Natural killer cell (primary cell): Measurements from ENCODE around the gene ABTB2. TPM values are rescaled to one million over a fixed set of nuclear protein-coding genes. Genes with fewer than 3 reads are reported as not detected.

Experiments
- ATAC-seq, 3 donors: fragments of 150-1000 bp in 2 of 3; fragments of 200-7000 bp in 1 of 3; cut with Tn5 transposase; 1 replicate in 1 of 3; 2 replicates in 2 of 3; pipeline ENCODE4 v1.10.0; 2021; ENCODE audit warnings: mild to moderate bottlenecking in 2 of 3, moderate library complexity in 2 of 3
- DNase-seq, 2 donors: peaks; one replicate each; pipeline versions ENCODE4 v3.0.0 to v3.0.0-alpha.2; 2013 to 2021; ENCODE audit warnings: mixed read lengths in 1 of 2
- H3K27ac ChIP-seq: one replicate; pipeline ENCODE4 v1.5.1; 2013; ENCODE audit warnings: mild to moderate bottlenecking, low read length
- H3K27me3 ChIP-seq: one replicate; pipeline ENCODE4 v1.6.1; 2013; ENCODE audit warnings: low read length; ENCODE audit not compliant: control insufficient read depth, insufficient read depth
- H3K36me3 ChIP-seq: one replicate; pipeline ENCODE4 v1.6.1; 2013; ENCODE audit warnings: low read length; ENCODE audit not compliant: control insufficient read depth, insufficient read depth
- H3K4me1 ChIP-seq: one replicate; pipeline ENCODE4 v1.6.1; 2013; ENCODE audit warnings: low read length; ENCODE audit not compliant: control insufficient read depth, insufficient read depth
- H3K4me3 ChIP-seq: one replicate; pipeline ENCODE4 v1.5.1; 2013; ENCODE audit warnings: low read length
- H3K9me3 ChIP-seq: one replicate; pipeline ENCODE4 v1.6.1; 2013; ENCODE audit warnings: low read length; ENCODE audit not compliant: control insufficient read depth, insufficient read depth
- H3K27ac Mint-ChIP-seq, 2 donors: one replicate each; pipeline ENCODE4 v1.8.0; 2022; ENCODE audit warnings: mild to moderate bottlenecking in 2 of 2, mixed read lengths in 2 of 2, moderate library complexity in 1 of 2
- H3K27me3 Mint-ChIP-seq, 2 donors: one replicate each; pipeline ENCODE4 v1.8.0; 2022; ENCODE audit warnings: low read depth in 2 of 2, mixed read lengths in 2 of 2
- H3K36me3 Mint-ChIP-seq: one replicate; pipeline ENCODE4 v1.8.0; 2022; ENCODE audit warnings: mixed read lengths
- H3K4me1 Mint-ChIP-seq, 2 donors: one replicate each; pipeline ENCODE4 v1.8.0; 2022; ENCODE audit warnings: mixed read lengths in 2 of 2
- H3K4me3 Mint-ChIP-seq: one replicate; pipeline ENCODE4 v1.8.0; 2022; ENCODE audit warnings: mild to moderate bottlenecking, moderate library complexity, mixed read lengths
- H3K9me3 Mint-ChIP-seq, 2 donors: one replicate each; pipeline ENCODE4 v1.8.0; 2022; ENCODE audit warnings: mixed read lengths in 2 of 2
- WGBS: methylation state at CpG from one replicate; pipeline ENCODE4 v1.1.7; 2013; ENCODE audit warnings: missing lambda C conversion rate; ENCODE audit not compliant: insufficient coverage; 5-methylcytosine and 5-hydroxymethylcytosine counted together
- intact Hi-C: fragments of 100-400 bp; cut with micrococcal nuclease; formaldehyde crosslinking; loops from one replicate; pipeline ENCODE4 v1.14.2; 2022
- total RNA-seq, 4 donors: library from RNA; stranded (reverse); fragments of 120-200 nt in 1 of 4; gene quantifications; one replicate each; pipeline versions ENCODE4 v1.2.3 to v1.2.4, GENCODE V29; 2013 to 2022
- TF ChIP-seq, protein P1 (sequence below): fragments of 200-600 bp; IDR thresholded peaks from one replicate; pipeline ENCODE4 v1.8.0; 2022; ENCODE audit warnings: antibody characterized with exemption

ABTB2 gene
- total RNA-seq, 3 donors from 2014 or later (not counting 1 experiment from before 2014, with no cell fraction given), result 0.65 to 1.7 (median 1.1) TPM

DNA sequence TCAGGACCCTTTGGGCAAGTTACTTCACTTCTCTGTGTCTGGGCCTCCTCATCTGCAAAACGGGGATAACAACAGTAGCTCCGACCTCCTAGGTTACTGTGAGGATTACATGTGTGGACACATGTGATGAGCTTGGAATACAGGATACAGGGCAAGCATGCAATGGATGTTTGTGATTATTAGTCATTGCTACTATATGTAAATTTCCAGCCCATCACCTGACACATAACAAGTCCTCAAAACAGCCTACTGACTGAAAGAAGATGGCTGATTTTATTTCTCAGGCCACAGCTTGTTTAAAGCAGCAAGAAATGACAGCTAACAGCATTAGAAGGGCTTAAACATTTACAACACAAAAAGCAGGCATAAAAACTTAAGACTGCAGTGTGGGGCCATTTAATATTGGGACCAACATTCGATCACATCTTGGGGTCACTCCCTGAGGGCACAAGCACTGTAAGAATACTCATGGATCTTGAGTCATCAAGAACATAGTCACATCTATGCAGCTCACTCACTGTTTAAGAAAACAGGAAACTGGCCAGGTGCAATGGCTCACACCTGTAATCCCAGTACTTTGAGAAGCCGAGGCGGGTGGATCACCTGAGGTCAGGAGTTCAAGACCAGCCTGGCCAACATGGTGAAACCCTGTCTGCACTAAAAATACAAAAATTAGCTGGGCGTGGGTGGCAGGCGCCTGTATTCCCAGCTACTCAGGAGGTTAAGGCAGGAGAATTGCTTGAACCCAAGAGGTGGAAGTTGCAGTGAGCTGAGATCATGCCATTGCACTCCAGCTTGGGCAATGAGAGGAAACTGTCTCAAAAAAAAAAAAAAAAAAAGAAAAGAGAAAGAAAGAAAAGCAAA lies 49.5 kb downstream of the ABTB2 start:
- no peaks in the 10 kb centered on the region for H3K36me3 ChIP-seq
- no peak for ATAC-seq
- H3K27ac Mint-ChIP-seq, result no peak overlapping the region
- no peaks in the 10 kb centered on the region for H3K9me3 Mint-ChIP-seq
- no peak overlapping the region for H3K4me3 Mint-ChIP-seq
- no peaks in the 10 kb centered on the region for H3K27me3 ChIP-seq
- H3K27ac ChIP-seq, result no peak overlapping the region
- no peak for DNase-seq
- TF ChIP-seq, protein P1, sequence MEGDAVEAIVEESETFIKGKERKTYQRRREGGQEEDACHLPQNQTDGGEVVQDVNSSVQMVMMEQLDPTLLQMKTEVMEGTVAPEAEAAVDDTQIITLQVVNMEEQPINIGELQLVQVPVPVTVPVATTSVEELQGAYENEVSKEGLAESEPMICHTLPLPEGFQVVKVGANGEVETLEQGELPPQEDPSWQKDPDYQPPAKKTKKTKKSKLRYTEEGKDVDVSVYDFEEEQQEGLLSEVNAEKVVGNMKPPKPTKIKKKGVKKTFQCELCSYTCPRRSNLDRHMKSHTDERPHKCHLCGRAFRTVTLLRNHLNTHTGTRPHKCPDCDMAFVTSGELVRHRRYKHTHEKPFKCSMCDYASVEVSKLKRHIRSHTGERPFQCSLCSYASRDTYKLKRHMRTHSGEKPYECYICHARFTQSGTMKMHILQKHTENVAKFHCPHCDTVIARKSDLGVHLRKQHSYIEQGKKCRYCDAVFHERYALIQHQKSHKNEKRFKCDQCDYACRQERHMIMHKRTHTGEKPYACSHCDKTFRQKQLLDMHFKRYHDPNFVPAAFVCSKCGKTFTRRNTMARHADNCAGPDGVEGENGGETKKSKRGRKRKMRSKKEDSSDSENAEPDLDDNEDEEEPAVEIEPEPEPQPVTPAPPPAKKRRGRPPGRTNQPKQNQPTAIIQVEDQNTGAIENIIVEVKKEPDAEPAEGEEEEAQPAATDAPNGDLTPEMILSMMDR, result no peak
- no peaks in the 10 kb centered on the region for H3K9me3 ChIP-seq
- H3K4me1 ChIP-seq, result no peaks in the 10 kb centered on the region
- no peaks in the 10 kb centered on the region for H3K36me3 Mint-ChIP-seq
- intact Hi-C loops, result no loop called here
- 89% methylated on average over 7 of the region's 7 CpGs for WGBS
- no peak overlapping the region for H3K4me3 ChIP-seq
- peaks cover 1 to 4% of the 10 kb centered on the region in 2 donors for H3K4me1 Mint-ChIP-seq
- H3K27me3 Mint-ChIP-seq, result peaks cover 0 to 3% of the 10 kb centered on the region in 2 donors

DNA sequence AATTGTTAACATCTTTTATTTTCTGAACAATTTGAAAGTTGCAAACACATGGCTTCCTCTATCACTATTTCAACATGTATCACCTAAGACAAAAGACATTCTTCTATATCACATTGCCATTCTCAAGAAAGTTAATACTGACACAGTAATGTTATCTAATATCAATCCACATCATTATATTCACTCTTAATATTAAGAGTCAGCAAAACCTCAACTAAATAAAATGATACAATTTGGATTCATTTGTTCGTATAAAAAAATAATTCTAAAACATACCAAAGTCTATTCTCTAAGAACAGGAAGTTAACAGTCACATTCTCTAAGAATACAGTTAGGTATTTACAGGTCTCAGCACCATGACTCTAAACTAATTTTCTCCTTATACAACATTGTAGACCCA lies 52.0 kb downstream of the ABTB2 start:
- H3K27me3 Mint-ChIP-seq, result peaks cover 0 to 3% of the 10 kb centered on the region in 2 donors
- no peaks in the 10 kb centered on the region for H3K9me3 Mint-ChIP-seq
- Histone ChIP-seq H3K27me3 (no peaks in the 10 kb centered on the region), H3K36me3 (no peaks in the 10 kb centered on the region), H3K9me3 (no peaks in the 10 kb centered on the region), H3K4me1 (peaks cover 14% of the 10 kb centered on the region), H3K4me3 (no peak overlapping the region), H3K27ac (no peak overlapping the region)
- H3K36me3 Mint-ChIP-seq, result no peaks in the 10 kb centered on the region
- no peak overlapping the region for H3K4me3 Mint-ChIP-seq
- ATAC-seq, result no peak
- no peak for DNase-seq
- no CpG with 5 or more reads among the region's 1 CpG for WGBS
- peaks cover 13 to 19% of the 10 kb centered on the region in 2 donors for H3K4me1 Mint-ChIP-seq
- TF ChIP-seq, protein P1, result no peak
- no peak overlapping the region for H3K27ac Mint-ChIP-seq
- intact Hi-C loops, result no loop called here

DNA sequence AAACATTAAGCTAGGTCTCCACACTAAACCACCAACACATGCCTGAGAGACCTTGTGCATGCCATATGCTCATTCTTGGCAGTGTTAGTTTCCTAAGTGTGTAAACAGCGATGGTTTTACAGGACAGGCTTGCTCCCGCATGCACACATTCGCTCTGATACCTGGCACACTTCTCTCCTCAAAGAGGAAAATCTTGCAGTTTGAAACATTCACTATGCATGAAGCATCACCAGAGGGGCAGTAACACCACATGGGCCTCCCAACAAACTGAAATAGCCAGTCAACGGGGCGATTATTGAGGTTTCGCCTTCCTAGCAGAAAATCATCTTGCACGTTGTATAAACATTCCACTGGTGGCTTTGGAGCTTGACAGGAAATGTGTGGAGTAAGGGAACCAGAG lies 52.6 kb downstream of the ABTB2 start:
- DNase-seq (no peak), ATAC-seq (no peak)
- peaks cover 13 to 15% of the 10 kb centered on the region in 2 donors for H3K4me1 Mint-ChIP-seq
- H3K4me3 Mint-ChIP-seq, result no peak overlapping the region
- H3K27ac Mint-ChIP-seq, result no peak overlapping the region
- Histone ChIP-seq H3K9me3 (no peaks in the 10 kb centered on the region), H3K36me3 (no peaks in the 10 kb centered on the region), H3K27me3 (no peaks in the 10 kb centered on the region), H3K27ac (no peak overlapping the region), H3K4me1 (peaks cover 16% of the 10 kb centered on the region), H3K4me3 (no peak overlapping the region)
- no peaks in the 10 kb centered on the region for H3K27me3 Mint-ChIP-seq
- WGBS, result 95% methylated on average over 7 of the region's 7 CpGs
- intact Hi-C loops, result no loop called here
- TF ChIP-seq, protein P1, result no peak
- no peaks in the 10 kb centered on the region for H3K9me3 Mint-ChIP-seq
- H3K36me3 Mint-ChIP-seq, result no peaks in the 10 kb centered on the region
